ENCODE results near the gene ERBB2. TPM values are rescaled to one million over a fixed set of nuclear protein-coding genes. Genes with fewer than 3 reads are reported as not detected.
A peak's percentile ranks its signal among the peaks of the same experiment; 100 is the strongest.

The ERBB2 gene
- total and polyA plus RNA-seq, 2 of the 13 experiments (the other 11 are each of a cell fraction or from before 2014, with no cell fraction given): 57.7 to 64.1 TPM

GRCh38 chr17:39662551-39663339 is 37.1 kb upstream of the ERBB2 start (continued):
- TF ChIP-seq ZNF687 (CRISPR knock-in tag; IDR thresholded peaks at IDR 0.05) (peak; percentile 21; the same call in 1 of the 2 replicates), ZNF841 (CRISPR knock-in tag; IDR thresholded peaks at IDR 0.05; ENCODE audit: borderline replicate concordance) (no peak), NCOA1 (CRISPR knock-in tag; IDR thresholded peaks at IDR 0.05) (no peak), AGO2 (optimal IDR thresholded peaks at IDR 0.05; ENCODE audit: low read depth, low read length) (peak; percentile 31)

- H3K79me2 ChIP-seq (ENCODE audit: insufficient read depth, low read length): no peaks in the 10 kb centered on the region
- WGBS (ENCODE audit: low lambda C conversion rate): 49% methylated on average over 4 of the region's 4 CpGs
- FAIRE-seq: no peak
- no peak overlapping the region for H3K27ac ChIP-seq (ENCODE audit: extremely low read length, insufficient read depth, low read length)
- no peak for DNase-seq (ENCODE audit: low spot score)
- peaks cover 21 to 24% of the 10 kb centered on the region in 2 experiments; a peak in 4 of 5 replicates for H3K36me3 ChIP-seq (replicated peaks in 1 of 2; ENCODE audit: control insufficient read depth in 1 of 2, insufficient read depth in 2 of 2, low read length in 2 of 2)
- TF ChIP-seq MYC (CRISPR knock-in tag; IDR thresholded peaks at IDR 0.05; ENCODE audit: borderline replicate concordance) (no peak), RBM39 (IDR thresholded peaks at IDR 0.05; ENCODE audit: low read depth, low read length, poor library complexity, severe bottlenecking) (peak; percentile 27), ZNF354B (CRISPR knock-in tag; IDR thresholded peaks at IDR 0.05) (no peak)
- no TSS peak for BruUV-seq (replicated peaks)
- H3K27me3 ChIP-seq (ENCODE audit: control insufficient read depth in 1 of 2, insufficient read depth in 2 of 2, low read length in 2 of 2): peaks cover 5 to 23% of the 10 kb centered on the region in 2 experiments
- peak overlapping the region; percentile 59 for H3K4me2 ChIP-seq (ENCODE audit: low read depth, low read length)
- H2AFZ ChIP-seq (ENCODE audit: low read length): no peak overlapping the region
- no peaks in the 10 kb centered on the region for H3K9me3 ChIP-seq (ENCODE audit: low read length)
- H3K9ac ChIP-seq (ENCODE audit: insufficient read depth, low read depth, low read length): no peak overlapping the region
- peaks cover 49% of the 10 kb centered on the region for H3K4me1 ChIP-seq (ENCODE audit: insufficient read depth, low read length)
- in situ Hi-C loops (cut with HindIII; ENCODE audit: extremely low pct_ligation_motif_present, low pct_unique_long_range_greater_than_20kb) (no loop called here), intact Hi-C loops (cut with micrococcal nuclease; ENCODE audit: unreplicated experiment) (no loop called here)
- ChIA-PET CTCF (ENCODE audit: low intra/inter-chr PET ratio, low total read pairs) (interaction anchor here (3.6 kb wide), 1 partner anchor 41 kb away, joined by 22 read pairs; no protein-coding TSS in a partner anchor), POLR2A (interaction anchor here (0.8 to 1.8 kb wide), 5 partner anchors 9 to 90 kb away, joined by 3 to 5 read pairs (median 3); no protein-coding TSS in a partner anchor)
- ATAC-seq: no peak
- no peaks in the 10 kb centered on the region for H4K20me1 ChIP-seq (ENCODE audit: insufficient read depth, low read length)
- no peak overlapping the region; a peak in 1 of 6 replicates for H3K4me3 ChIP-seq (replicated peaks in 1 of 3; ENCODE audit: insufficient read depth in 1 of 3, low read depth in 2 of 3, low read length in 3 of 3)
Measured at GRCh38 chr17:39663340-39663687, 36.5 kb upstream of the ERBB2 start.
